ENCODE data around the gene PIAS4. TPM values are rescaled to one million over a fixed set of nuclear protein-coding genes. Genes with fewer than 3 reads are reported as not detected.

Gene PIAS4
- total and polyA plus RNA-seq, 10 of the 15 experiments (the other 5 are each of a cell fraction or from before 2014, with no cell fraction given): 0.13 to 25.1 (median 11.3) TPM

GRCh38 chr19:4029247-4029614, 21.7 kb downstream of the PIAS4 start:
- ChIA-PET RAD21 (ENCODE audit: unreplicated experiment) (interaction anchor here (0.6 kb wide), 1 partner anchor 306 kb away, joined by 3 read pairs; no protein-coding TSS in a partner anchor), SMC1A (ENCODE audit: uncharacterized antibody, unreplicated experiment) (no interaction called here), CTCF (interaction anchor here (0.6 kb wide), 1 partner anchor 228 kb away, joined by 3 read pairs; no protein-coding TSS in a partner anchor), POLR2A (interaction anchor here (0.6 kb wide), 1 partner anchor 336 kb away, joined by 5 read pairs; no protein-coding TSS in a partner anchor)
- no TSS peak for BruUV-seq (replicated peaks)
- Histone ChIP-seq H3K9me3 (replicated peaks; ENCODE audit: control insufficient read depth, insufficient read depth, low read length) (no peaks in the 10 kb centered on the region), H3K9ac (ENCODE audit: control insufficient read depth, insufficient read depth, low read length) (no peak overlapping the region), H2AFZ (ENCODE audit: control insufficient read depth, low read depth, low read length) (no peak overlapping the region), H4K20me1 (ENCODE audit: control insufficient read depth, insufficient read depth) (no peaks in the 10 kb centered on the region), H3K36me3 (ENCODE audit: control insufficient read depth in 2 of 2, insufficient read depth in 2 of 2, low read length in 1 of 2) (peaks cover 0 to 12% of the 10 kb centered on the region in 2 experiments; a peak in 3 of 4 replicates), H3K27me3 (replicated peaks in 1 of 2; ENCODE audit: control insufficient read depth in 2 of 2, insufficient read depth in 2 of 2, low read length in 1 of 2) (no peaks in the 10 kb centered on the region), H3K4me2 (ENCODE audit: control insufficient read depth, insufficient read depth) (no peak overlapping the region), H3K79me2 (ENCODE audit: control insufficient read depth, insufficient read depth, low read length) (no peaks in the 10 kb centered on the region), H3K4me3 (no peak overlapping the region), H3K4me1 (ENCODE audit: control insufficient read depth, insufficient read depth, low read length) (no peaks in the 10 kb centered on the region), H3K27ac (ENCODE audit: control insufficient read depth, insufficient read depth) (no peak overlapping the region)
- ATAC-seq (no peak), DNase-seq (ENCODE audit: low read depth, low spot score) (no peak), FAIRE-seq (no peak)
- intact Hi-C loops (cut with micrococcal nuclease; ENCODE audit: unreplicated experiment) (no loop called here), in situ Hi-C loops (cut with MboI) (no loop called here)
- 93% methylated on average over 13 of the region's 18 CpGs for WGBS (ENCODE audit: insufficient coverage, insufficient replicate concordance, low lambda C conversion rate, missing lambda C conversion rate)
- TF ChIP-seq CEBPZ (IDR thresholded peaks at IDR 0.05; ENCODE audit: low read depth, low read length) (no peak), MXI1 (IDR thresholded peaks at IDR 0.05; ENCODE audit: low read depth, low read length) (no peak), KLF5 (IDR thresholded peaks at IDR 0.05; ENCODE audit: partially characterized antibody) (no peak), MYC (IDR thresholded peaks at IDR 0.05; ENCODE audit: insufficient read depth, insufficient read length, insufficient replicate concordance, low read length, severe bottlenecking) (no peak), TCF3 (IDR thresholded peaks at IDR 0.05; ENCODE audit: borderline replicate concordance, insufficient read depth, low read depth, low read length) (no peak), RELA (IDR thresholded peaks at IDR 0.05; ENCODE audit: borderline replicate concordance, partially characterized antibody) (no peak), IRF4 (IDR thresholded peaks at IDR 0.05; ENCODE audit: low read depth, low read length) (no peak), MYB (IDR thresholded peaks at IDR 0.05; ENCODE audit: borderline replicate concordance, low read depth, low read length) (no peak), TBL1XR1 (IDR thresholded peaks at IDR 0.05; ENCODE audit: low read depth, low read length) (no peak), NFXL1 (IDR thresholded peaks at IDR 0.05; ENCODE audit: borderline replicate concordance) (no peak), ZBTB33 (IDR thresholded peaks at IDR 0.05) (no peak), SP1 (IDR thresholded peaks at IDR 0.05; ENCODE audit: low read depth, low read length) (no peak), ESRRA (IDR thresholded peaks at IDR 0.05; ENCODE audit: low read length) (no peak), ATF3 (IDR thresholded peaks at IDR 0.05; ENCODE audit: borderline replicate concordance, extremely low read depth, low read depth, low read length) (no peak), TAF1 (IDR thresholded peaks at IDR 0.05; ENCODE audit: borderline replicate concordance, low read depth, low read length) (no peak), CREB1 (IDR thresholded peaks at IDR 0.05; ENCODE audit: low read depth) (no peak)
